Measurements from ENCODE around the gene VWDE. TPM values are rescaled to one million over a fixed set of nuclear protein-coding genes. Genes with fewer than 3 reads are reported as not detected.

The VWDE gene
- polyA plus RNA-seq, 1 donor from 2014 or later = 0.27 TPM

DNA sequence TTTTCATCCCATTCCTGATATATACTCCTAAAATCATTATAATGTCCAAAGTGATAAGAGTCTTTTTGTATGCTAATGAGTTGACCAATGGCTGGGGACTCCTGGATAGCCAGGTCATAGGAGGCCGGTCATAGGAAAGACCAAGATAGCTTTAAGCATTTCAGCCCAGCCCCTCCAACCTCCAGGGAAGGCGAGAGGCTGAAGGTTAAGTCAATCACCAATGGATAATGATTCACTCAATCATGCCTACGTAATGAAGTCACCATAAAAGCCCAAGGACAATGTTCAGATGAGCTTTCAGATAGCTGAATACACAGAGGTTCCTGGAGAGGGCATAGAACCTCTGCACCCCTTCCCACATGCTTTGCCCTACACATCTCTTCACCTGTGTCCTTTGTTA lies 75.7 kb downstream of the VWDE start:
- Histone ChIP-seq H3K9me2 (ENCODE audit: insufficient read depth, low read length) (no peaks in the 10 kb centered on the region), H3K79me2 (replicated peaks; ENCODE audit: insufficient read depth, low read length) (no peaks in the 10 kb centered on the region), H3K27ac (ENCODE audit: low read length) (no peak overlapping the region), H3F3A (ENCODE audit: insufficient read depth, low read length, poor library complexity, severe bottlenecking) (no peaks in the 10 kb centered on the region), H3K4me3 (ENCODE audit: low read length) (no peak overlapping the region), H3K9ac (ENCODE audit: low read length) (no peak overlapping the region), H2AFZ (ENCODE audit: low read depth, low read length) (no peak overlapping the region), H4K20me1 (ENCODE audit: insufficient read depth) (no peaks in the 10 kb centered on the region), H3K27me3 (ENCODE audit: insufficient read depth, low read depth, low read length) (no peaks in the 10 kb centered on the region), H3K9me3 (ENCODE audit: low read length) (no peaks in the 10 kb centered on the region), H3K4me2 (ENCODE audit: low read length) (no peak overlapping the region), H3K36me3 (ENCODE audit: insufficient read depth, low read length) (no peaks in the 10 kb centered on the region)
- TF ChIP-seq EP300 (conservative IDR thresholded peaks at IDR 0.05; ENCODE audit: poor library complexity, severe bottlenecking) (no peak), TAF1 (IDR thresholded peaks at IDR 0.05; ENCODE audit: low read depth) (no peak), SMC3 (conservative IDR thresholded peaks at IDR 0.05; ENCODE audit: poor library complexity) (no peak), EZH2 (IDR thresholded peaks at IDR 0.05; ENCODE audit: borderline replicate concordance, insufficient read depth, low read length, poor library complexity, severe bottlenecking) (no peak), MXI1 (conservative IDR thresholded peaks at IDR 0.05; ENCODE audit: poor library complexity, severe bottlenecking) (no peak), POLR2AphosphoS5 (IDR thresholded peaks at IDR 0.05) (no peak), RAD21 (conservative IDR thresholded peaks at IDR 0.05) (no peak)
- TF ChIP-seq, protein P1, sequence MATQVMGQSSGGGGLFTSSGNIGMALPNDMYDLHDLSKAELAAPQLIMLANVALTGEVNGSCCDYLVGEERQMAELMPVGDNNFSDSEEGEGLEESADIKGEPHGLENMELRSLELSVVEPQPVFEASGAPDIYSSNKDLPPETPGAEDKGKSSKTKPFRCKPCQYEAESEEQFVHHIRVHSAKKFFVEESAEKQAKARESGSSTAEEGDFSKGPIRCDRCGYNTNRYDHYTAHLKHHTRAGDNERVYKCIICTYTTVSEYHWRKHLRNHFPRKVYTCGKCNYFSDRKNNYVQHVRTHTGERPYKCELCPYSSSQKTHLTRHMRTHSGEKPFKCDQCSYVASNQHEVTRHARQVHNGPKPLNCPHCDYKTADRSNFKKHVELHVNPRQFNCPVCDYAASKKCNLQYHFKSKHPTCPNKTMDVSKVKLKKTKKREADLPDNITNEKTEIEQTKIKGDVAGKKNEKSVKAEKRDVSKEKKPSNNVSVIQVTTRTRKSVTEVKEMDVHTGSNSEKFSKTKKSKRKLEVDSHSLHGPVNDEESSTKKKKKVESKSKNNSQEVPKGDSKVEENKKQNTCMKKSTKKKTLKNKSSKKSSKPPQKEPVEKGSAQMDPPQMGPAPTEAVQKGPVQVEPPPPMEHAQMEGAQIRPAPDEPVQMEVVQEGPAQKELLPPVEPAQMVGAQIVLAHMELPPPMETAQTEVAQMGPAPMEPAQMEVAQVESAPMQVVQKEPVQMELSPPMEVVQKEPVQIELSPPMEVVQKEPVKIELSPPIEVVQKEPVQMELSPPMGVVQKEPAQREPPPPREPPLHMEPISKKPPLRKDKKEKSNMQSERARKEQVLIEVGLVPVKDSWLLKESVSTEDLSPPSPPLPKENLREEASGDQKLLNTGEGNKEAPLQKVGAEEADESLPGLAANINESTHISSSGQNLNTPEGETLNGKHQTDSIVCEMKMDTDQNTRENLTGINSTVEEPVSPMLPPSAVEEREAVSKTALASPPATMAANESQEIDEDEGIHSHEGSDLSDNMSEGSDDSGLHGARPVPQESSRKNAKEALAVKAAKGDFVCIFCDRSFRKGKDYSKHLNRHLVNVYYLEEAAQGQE (IDR thresholded peaks at IDR 0.05; ENCODE audit: borderline replicate concordance) = no peak
- TF ChIP-seq, protein P2, sequence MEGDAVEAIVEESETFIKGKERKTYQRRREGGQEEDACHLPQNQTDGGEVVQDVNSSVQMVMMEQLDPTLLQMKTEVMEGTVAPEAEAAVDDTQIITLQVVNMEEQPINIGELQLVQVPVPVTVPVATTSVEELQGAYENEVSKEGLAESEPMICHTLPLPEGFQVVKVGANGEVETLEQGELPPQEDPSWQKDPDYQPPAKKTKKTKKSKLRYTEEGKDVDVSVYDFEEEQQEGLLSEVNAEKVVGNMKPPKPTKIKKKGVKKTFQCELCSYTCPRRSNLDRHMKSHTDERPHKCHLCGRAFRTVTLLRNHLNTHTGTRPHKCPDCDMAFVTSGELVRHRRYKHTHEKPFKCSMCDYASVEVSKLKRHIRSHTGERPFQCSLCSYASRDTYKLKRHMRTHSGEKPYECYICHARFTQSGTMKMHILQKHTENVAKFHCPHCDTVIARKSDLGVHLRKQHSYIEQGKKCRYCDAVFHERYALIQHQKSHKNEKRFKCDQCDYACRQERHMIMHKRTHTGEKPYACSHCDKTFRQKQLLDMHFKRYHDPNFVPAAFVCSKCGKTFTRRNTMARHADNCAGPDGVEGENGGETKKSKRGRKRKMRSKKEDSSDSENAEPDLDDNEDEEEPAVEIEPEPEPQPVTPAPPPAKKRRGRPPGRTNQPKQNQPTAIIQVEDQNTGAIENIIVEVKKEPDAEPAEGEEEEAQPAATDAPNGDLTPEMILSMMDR (IDR thresholded peaks at IDR 0.05; ENCODE audit: poor library complexity, severe bottlenecking) = no peak

DNA sequence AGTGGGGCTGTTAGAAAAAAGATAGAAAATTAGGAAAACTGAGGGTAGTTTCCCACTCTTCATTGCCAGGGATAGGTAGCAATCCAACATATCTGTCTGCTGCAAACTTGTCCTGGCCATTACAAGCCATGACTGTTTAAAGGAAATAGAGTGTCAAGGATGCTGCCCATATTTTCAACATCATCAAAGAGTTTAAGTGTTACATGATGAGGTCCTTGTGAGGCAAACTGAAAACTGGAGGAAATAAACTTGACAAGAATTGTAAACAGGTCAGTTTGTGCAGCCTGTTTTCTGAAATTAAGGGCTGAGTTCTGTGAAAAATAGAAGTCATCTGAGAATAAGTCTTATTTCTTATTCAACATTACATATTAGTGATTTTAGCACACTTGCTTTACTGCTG lies 78.0 kb downstream of the VWDE start:
- Histone ChIP-seq H3K9ac (ENCODE audit: low read length) (no peak overlapping the region), H3K4me3 (ENCODE audit: low read length) (no peak overlapping the region), H3F3A (ENCODE audit: insufficient read depth, low read length, poor library complexity, severe bottlenecking) (no peaks in the 10 kb centered on the region), H2AFZ (ENCODE audit: low read depth, low read length) (no peak overlapping the region), H3K27me3 (ENCODE audit: insufficient read depth, low read depth, low read length) (no peaks in the 10 kb centered on the region), H3K36me3 (ENCODE audit: insufficient read depth, low read length) (no peaks in the 10 kb centered on the region), H3K9me2 (ENCODE audit: insufficient read depth, low read length) (no peaks in the 10 kb centered on the region), H3K4me2 (ENCODE audit: low read length) (no peak overlapping the region), H3K27ac (ENCODE audit: low read length) (no peak overlapping the region), H4K20me1 (ENCODE audit: insufficient read depth) (no peaks in the 10 kb centered on the region), H3K79me2 (replicated peaks; ENCODE audit: insufficient read depth, low read length) (no peaks in the 10 kb centered on the region), H3K9me3 (ENCODE audit: low read length) (no peaks in the 10 kb centered on the region)
- TF ChIP-seq MXI1 (conservative IDR thresholded peaks at IDR 0.05; ENCODE audit: poor library complexity, severe bottlenecking) = no peak
- no peak for TF ChIP-seq EP300 (conservative IDR thresholded peaks at IDR 0.05; ENCODE audit: poor library complexity, severe bottlenecking)
- no peak for TF ChIP-seq TAF1 (IDR thresholded peaks at IDR 0.05; ENCODE audit: low read depth)
- TF ChIP-seq EZH2 (IDR thresholded peaks at IDR 0.05; ENCODE audit: borderline replicate concordance, insufficient read depth, low read length, poor library complexity, severe bottlenecking) = no peak
- TF ChIP-seq, protein P2 (IDR thresholded peaks at IDR 0.05; ENCODE audit: poor library complexity, severe bottlenecking) = no peak

Measured in neural cell (in vitro differentiated cells).